Measurements from ENCODE around the gene ANGPTL7. TPM values are rescaled to one million over a fixed set of nuclear protein-coding genes. Genes with fewer than 3 reads are reported as not detected.

Gene ANGPTL7
- total RNA-seq, 2 donors from 2014 or later, result 19.4 to 37.0 TPM

- Histone ChIP-seq H3K27ac (no peak overlapping the region), H3K27me3 (replicated peaks; ENCODE audit: insufficient read depth) (no peaks in the 10 kb centered on the region), H3K36me3 (peaks cover 34% of the 10 kb centered on the region), H3K4me3 (no peak overlapping the region), H3K4me1 (ENCODE audit: control insufficient read depth in 1 of 2, low read depth in 2 of 2) (peaks cover 0 to 11% of the 10 kb centered on the region in 2 donors), H3K9me3 (no peaks in the 10 kb centered on the region)
- no peak for DNase-seq (ENCODE audit: low spot score)
- no peak for ATAC-seq (ENCODE audit: insufficient number of reproducible peaks, low FRiP score, low read depth)
- TF ChIP-seq CTCF (IDR thresholded peaks at IDR 0.05), result no peak
Measured at GRCh38 chr1:11193376-11193775, 4.2 kb downstream of the ANGPTL7 start.

- DNase-seq (ENCODE audit: low spot score), result no peak
- Histone ChIP-seq H3K4me1 (ENCODE audit: control insufficient read depth in 1 of 2, low read depth in 2 of 2) (no peaks in the 10 kb centered on the region), H3K36me3 (peaks cover 44% of the 10 kb centered on the region), H3K9me3 (no peaks in the 10 kb centered on the region), H3K27ac (no peak overlapping the region), H3K4me3 (no peak overlapping the region), H3K27me3 (replicated peaks; ENCODE audit: insufficient read depth) (no peaks in the 10 kb centered on the region)
- ATAC-seq (ENCODE audit: insufficient number of reproducible peaks, low FRiP score, low read depth), result no peak
- TF ChIP-seq CTCF (IDR thresholded peaks at IDR 0.05), result no peak
Measured at GRCh38 chr1:11194407-11195176, 5.4 kb downstream of the ANGPTL7 start.

- H3K4me3 ChIP-seq, result no peak overlapping the region
- no peaks in the 10 kb centered on the region for H3K4me1 ChIP-seq (ENCODE audit: control insufficient read depth in 1 of 2, low read depth in 2 of 2)
- ATAC-seq (ENCODE audit: insufficient number of reproducible peaks, low FRiP score, low read depth) (no peak), DNase-seq (ENCODE audit: low spot score) (no peak)
- no peaks in the 10 kb centered on the region for H3K27me3 ChIP-seq (replicated peaks; ENCODE audit: insufficient read depth)
- no peak for TF ChIP-seq CTCF (IDR thresholded peaks at IDR 0.05)
- no peak overlapping the region for H3K27ac ChIP-seq
- peaks cover 40% of the 10 kb centered on the region for H3K36me3 ChIP-seq
- H3K9me3 ChIP-seq, result no peaks in the 10 kb centered on the region
Measured at GRCh38 chr1:11196945-11197344, 7.8 kb downstream of the ANGPTL7 start.

GRCh38 chr1:11197359-11197758 lies 8.2 kb downstream of the ANGPTL7 start:
- no peaks in the 10 kb centered on the region for H3K9me3 ChIP-seq
- no peak overlapping the region for H3K27ac ChIP-seq
- no peaks in the 10 kb centered on the region for H3K4me1 ChIP-seq (ENCODE audit: control insufficient read depth in 1 of 2, low read depth in 2 of 2)
- no peaks in the 10 kb centered on the region for H3K27me3 ChIP-seq (replicated peaks; ENCODE audit: insufficient read depth)
- H3K36me3 ChIP-seq, result peaks cover 40% of the 10 kb centered on the region
- no peak for ATAC-seq (ENCODE audit: insufficient number of reproducible peaks, low FRiP score, low read depth)
- DNase-seq (ENCODE audit: low spot score), result no peak
- H3K4me3 ChIP-seq, result no peak overlapping the region
- TF ChIP-seq CTCF (IDR thresholded peaks at IDR 0.05), result no peak

GRCh38 chr1:11198257-11198656 lies 9.1 kb downstream of the ANGPTL7 start:
- DNase-seq (ENCODE audit: low spot score) (no peak), ATAC-seq (ENCODE audit: insufficient number of reproducible peaks, low FRiP score, low read depth) (no peak)
- Histone ChIP-seq H3K27me3 (replicated peaks; ENCODE audit: insufficient read depth) (no peaks in the 10 kb centered on the region), H3K27ac (no peak overlapping the region), H3K9me3 (no peaks in the 10 kb centered on the region), H3K36me3 (peaks cover 48% of the 10 kb centered on the region), H3K4me3 (no peak overlapping the region), H3K4me1 (ENCODE audit: control insufficient read depth in 1 of 2, low read depth in 2 of 2) (no peaks in the 10 kb centered on the region)
- no peak for TF ChIP-seq CTCF (IDR thresholded peaks at IDR 0.05)

Data from thoracic aorta (tissue), 2 donors.